ENCODE results near the gene LOXL3.
"Not testable (repeated sequence)": the region's sequence is repeated elsewhere in the genome, so short reads cannot be mapped to it uniquely, and the experiment has no call there.

Gene LOXL3

DNA sequence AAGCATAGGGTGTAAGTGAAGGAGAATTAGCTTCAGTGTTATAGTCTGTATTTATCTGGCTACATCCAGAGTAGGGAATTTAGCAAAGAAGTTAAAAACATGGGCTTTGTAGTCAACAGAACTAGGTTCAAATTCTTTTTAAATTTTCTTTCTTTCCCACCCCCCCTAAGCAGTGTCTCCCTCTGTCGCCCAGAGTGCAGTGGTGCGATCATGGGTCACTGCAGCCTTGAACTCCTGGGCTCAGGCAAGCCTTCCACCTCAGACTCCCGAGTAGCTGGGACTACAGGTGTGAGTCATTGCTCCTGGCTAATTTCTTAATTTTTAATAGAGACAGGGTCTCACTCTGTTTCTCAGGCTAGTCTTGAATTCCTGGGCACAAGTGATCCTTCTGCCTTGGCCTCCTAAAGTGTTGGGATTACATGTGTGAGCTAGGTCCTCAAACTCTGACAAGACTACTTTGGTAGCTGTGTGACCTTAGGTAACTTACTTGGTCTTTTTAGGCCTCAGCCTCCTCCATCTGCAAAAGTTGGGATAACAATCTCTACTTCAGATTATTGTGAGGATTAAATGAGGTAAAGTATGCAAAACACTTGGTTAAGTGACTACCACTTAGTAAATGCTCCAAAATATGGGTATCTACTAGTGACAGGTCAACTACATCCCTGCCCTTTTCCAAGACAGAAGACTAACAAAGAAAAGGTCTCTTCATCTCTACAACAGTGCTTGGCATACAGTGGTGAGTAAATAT is 18.6 kb upstream of the LOXL3 start:
- DNase-seq, result no peak

DNA sequence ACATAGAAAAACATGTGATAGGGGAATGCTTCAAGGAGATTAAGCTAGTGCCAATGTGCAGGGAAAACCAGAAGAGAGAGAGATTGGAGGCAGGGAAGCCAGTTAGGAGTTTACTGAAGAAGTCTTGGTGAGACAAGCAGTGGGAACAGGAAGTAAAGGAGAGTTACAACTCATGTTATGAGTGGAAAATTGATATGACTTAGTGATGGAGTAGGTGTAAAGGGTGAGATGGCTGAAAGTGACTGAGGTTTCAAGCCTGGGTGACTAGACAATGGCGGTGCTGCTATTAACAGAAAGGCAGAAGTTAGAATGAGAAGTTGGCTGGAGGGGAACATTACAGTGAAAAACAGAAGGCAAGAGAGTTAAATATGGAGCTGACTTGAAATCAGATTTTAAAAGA is 17.3 kb upstream of the LOXL3 start:
- no peak for DNase-seq

DNA sequence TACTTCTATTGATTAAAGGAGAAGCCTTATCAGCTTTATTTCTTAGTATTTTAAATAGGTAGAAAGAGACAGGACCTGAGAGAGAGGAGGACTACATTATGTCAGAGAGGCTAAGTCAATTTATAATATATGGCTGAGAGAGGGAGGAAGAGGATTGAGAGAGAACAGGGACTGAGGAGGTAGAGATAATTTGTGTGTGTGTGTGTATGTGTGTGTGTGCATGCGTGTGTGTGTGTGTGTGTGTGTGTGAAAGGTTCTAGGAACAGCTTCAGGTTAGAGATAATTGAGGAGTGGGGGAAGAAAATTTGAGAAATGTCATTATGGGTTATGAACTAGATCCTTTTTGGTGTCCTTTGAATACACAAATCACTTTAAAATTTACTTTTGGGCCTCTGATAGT is 15.9 kb upstream of the LOXL3 start:
- no peak for DNase-seq

DNA sequence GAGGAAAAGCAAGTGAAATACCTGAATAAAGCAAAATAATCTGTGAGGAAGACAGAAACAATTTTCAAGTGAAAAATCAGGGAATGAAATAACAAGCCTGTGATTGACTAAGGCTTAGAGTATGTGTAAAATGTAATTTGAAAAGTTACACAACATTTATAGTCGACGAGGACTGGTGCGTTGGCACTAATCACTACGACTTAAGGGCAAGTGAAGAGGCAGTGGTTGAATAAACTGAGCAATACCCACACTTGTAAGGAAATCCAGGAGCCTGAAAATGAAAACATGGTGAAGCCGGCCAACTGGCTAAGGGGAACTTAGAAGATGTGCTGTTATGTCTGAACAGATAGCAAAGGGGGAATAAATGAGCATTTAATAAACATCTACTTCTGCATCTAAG is 14.1 kb upstream of the LOXL3 start:
- no peak for DNase-seq

DNA sequence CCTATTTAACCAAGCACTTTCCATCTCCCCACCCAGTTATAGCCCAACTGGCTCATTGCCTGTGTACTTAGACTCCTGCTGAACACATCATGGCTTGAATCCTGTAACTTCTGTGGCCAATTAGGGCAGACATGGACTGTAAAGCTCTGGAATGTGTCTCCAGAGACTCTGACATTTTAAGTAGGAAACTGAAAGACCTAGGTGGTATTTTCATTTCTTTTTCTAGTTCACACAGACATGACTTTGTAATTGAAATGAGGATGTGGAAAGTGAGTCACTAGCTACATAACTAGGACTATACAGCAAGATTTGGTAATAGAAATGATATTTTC is 13.0 kb upstream of the LOXL3 start:
- DNase-seq, result no peak

DNA sequence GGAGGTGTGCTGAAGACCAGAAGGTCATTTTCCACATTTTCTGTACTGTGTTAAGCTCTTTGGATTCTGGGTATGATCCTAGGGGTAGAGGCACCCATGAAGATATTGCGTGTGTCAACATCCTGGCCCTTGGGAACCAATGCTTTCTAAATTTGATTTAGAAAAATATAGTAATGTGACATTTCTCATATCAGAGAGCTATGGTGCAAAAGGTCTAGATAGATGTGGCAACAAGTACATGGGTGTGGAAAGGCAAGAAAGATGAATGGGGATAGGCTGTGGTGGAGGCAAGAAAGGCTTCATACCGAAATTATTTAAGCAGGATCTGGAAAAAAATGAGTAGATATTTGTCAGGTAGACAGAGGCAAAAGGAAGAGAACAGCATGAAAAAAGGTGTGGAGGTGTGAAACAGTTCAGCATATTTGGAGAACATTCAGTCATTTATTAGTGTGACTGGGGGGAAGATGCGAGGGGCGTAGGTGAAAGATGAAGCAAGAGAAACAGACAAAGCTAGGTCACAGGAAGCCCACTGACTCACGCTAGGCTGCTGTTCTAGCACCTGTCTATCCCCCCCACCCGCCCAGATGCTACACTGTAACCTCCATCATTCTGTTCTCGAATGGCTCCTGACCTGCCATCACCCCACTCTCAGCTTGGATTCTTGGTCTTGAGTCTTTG is 12.5 kb upstream of the LOXL3 start:
- DNase-seq, result no peak

DNA sequence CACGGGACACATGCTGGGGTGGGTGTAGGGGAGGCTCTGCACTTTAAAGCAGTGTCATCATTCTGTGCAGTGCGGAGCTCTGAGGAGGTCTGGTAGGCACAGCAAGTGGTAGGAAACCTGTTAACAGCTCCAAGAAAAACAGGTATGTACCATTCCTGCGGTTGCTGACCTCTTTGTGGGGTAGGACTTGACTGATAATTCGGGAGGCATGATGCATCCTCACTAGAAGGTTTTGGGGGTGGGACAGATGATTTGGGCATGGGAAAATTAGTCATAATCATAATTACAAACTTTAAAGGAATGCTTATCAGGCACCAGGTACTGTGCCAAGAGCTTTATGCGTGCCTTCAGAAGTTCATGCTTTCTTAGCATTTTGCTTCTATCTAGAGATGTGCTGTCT is 10.5 kb upstream of the LOXL3 start:
- DNase-seq, result no peak

DNA sequence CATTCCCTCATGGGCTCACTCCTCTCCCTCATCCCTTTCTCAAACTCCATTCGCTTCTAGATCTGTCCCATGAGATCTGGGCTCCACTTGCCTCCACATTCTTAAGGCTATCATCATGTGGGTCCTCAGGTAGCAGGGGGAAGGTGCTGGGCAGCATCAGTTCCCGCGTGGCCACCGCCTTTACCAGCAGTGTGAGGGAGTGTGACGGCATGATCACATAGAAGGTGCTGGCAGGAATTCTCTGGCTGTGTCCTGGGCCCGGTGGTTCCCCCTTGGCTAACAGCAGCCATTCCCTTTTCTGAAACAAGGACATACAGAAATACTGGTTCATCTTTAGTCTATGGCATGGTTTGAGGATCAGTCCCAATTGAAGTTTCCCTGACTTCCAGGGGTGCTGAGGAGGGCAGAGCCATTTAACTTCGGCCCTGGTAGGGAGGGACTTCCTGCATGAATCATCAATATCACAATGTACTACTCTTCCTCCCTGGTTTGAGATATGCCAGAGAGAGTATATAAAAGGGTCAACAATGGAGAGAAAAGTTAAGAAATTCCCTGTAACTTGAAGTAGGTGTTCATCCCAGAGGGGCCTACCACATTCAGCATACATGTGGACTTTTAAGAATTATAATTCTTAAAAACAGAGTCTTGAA is 8.5 kb upstream of the LOXL3 start:
- DNase-seq, result no peak

DNA sequence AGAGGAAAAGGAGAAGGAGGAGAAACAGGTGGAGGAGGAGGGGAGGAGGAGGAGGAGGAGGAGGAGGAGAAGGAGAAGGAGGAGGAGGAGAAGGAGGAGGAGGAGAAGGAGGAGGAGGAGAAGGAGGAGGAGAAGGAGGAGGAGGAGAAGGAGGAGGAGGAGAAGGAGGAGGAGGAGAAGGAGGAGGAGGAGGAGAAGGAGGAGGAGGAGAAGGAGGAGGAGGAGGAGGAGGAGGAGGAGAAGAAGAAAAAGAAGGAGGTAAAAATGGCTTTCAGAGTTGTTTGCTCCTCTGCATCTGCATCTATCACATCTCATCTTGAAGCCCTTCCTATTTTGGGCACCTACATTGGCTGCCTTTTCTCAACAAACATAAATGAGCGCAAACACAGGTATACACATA is 7.3 kb upstream of the LOXL3 start:
- DNase-seq, result not testable (repeated sequence)

DNA sequence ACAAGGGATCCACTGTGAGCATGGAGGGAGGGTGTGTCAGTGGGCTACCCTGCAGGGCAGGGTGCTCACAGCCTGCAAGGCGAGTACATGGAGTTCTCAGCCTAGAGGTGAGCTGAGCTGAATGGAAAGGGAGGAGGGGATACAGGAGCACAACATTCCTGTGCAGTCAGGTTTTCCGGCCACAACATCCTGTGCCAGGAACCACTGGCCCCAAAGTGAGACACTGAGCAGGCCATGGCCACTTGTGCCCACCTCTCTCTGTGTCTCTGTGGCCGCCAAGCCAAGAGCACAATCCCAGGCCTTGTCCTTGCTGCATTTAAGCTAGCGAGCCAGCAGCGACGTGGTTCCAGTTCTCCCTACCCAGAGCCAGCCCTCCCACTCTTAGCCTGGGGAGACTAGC is 6.8 kb upstream of the LOXL3 start:
- DNase-seq, result no peak

DNA sequence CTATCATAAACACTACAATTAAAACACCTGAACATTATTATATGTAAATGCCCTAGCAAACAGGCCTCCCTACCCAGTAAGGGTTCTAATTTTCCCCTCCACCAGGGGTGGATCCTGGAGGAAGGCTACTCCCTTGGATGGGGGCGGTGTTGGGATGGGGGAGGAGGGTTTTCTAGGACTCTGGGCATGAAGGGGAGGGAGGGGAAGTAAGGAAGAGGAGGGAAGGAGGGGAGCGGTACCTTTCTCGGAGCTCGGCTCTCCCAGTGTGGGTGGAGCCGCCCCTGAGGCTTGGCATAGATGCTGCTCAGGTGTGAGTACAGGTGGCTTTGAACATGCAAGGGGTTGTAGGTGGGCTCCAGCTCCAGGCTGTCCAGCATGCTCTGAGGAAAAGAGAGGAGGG is 6.2 kb upstream of the LOXL3 start:
- no peak for DNase-seq

DNA sequence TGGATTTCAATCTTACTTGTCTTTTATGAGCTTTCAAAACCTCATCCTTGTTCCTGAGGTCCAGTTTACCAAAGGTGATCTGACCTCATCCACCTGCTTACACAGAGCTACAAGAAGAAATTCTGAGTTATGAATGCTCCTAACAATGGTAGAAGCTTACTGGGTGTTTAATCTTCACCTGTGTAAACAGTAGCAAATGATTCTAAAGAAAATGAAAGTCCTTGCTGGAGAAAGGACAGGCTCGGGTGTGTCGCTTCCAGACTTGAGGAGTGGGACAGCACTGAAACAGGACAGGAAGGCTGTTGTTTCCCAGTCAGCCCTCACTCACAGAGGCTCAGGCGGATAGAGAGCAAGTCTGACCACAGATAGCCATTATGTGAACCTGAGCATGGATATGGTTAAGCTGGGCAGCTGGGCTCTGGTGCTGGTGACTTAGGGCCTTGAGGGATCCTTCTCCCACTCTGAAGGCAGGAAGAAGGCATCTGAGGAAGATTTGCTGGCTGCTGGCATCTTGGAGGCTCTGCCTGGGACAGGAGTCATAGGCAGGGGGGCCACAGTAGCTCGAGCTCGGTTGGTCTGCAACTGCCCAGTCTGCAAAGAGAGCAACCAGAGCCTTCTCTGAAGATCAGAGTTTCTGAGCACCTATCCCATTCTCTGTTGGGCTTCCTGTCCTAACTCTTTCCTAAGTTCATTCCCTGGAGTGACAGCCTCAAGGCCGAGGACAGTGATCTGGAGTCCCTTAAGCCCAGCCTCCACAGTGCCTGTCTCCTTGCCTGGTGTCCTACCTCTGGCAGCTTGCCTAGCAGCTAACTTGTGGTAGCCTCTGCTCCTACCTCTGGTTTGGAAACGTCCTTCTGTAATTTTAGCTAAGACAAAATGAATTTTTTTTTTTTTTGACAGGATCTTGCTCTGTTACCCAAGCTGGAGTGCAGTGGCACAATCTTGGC is 4.8 kb upstream of the LOXL3 start:
- no peak for DNase-seq

DNA sequence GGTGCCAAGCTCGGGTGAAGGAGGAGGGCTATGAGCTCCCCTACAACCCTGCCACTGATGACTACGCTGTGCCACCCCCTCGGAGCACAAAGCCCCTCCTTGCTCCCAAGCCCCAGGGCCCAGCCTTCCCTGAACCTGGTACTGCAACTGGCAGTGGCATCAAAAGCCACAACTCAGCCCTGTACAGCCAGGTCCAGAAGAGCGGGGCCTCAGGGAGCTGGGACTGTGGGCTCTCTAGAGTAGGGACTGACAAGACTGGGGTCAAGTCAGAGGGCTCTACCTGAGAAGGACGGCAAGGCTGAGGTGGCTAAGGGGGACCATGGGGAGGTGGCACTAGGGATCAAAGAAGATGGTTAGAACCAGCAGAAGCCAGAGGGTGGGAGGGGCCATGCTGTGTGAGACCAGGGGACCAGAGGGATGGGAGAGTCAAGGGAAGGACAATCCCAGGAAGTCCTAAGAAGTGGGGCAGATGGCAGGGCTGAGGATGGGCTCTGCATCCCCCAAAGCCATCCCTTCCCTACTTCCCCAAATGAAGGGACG is 3.2 kb upstream of the LOXL3 start:
- no peak for DNase-seq

DNA sequence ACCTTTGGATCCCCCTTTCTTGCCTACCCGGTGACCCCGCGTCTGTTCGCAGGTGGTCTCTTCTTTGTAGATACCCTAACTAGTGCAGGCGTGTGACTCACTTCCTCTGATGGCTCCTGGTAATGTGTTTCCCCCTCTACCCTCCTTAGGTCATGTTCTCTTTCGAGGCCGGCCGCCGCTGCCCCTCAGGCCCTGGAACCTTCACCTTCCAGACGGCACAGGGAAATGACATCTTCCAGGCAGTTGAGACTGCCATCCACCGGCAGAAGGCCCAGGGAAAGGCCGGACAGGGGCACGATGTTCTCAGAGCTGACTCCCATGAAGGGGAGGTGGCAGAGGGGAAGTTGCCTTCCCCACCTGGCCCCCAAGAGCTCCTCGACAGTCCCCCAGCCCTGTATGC is 2.4 kb upstream of the LOXL3 start:
- no peak for DNase-seq

DNA sequence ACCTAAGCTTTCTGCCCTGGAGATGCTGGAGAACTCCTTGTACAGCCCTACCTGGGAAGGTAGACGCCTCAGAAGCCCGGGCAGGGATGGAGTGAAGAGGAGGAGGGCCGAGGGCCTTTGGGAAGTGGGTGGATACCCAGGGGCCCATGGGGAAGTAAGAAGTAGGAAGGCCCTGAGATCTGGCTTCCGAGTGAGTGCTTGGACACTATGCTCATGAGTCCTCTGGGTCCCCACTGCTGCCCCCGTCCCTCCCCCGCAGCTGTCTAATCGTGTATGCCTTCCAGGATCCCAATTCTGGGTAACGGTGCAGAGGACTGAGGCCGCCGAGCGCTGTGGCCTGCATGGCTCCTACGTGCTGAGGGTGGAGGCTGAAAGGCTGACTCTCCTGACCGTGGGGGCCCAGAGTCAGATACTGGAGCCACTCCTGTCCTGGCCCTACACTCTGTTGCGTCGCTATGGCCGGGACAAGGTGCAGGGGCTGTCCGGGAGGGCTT is 1.9 kb upstream of the LOXL3 start:
- no peak for DNase-seq

DNA sequence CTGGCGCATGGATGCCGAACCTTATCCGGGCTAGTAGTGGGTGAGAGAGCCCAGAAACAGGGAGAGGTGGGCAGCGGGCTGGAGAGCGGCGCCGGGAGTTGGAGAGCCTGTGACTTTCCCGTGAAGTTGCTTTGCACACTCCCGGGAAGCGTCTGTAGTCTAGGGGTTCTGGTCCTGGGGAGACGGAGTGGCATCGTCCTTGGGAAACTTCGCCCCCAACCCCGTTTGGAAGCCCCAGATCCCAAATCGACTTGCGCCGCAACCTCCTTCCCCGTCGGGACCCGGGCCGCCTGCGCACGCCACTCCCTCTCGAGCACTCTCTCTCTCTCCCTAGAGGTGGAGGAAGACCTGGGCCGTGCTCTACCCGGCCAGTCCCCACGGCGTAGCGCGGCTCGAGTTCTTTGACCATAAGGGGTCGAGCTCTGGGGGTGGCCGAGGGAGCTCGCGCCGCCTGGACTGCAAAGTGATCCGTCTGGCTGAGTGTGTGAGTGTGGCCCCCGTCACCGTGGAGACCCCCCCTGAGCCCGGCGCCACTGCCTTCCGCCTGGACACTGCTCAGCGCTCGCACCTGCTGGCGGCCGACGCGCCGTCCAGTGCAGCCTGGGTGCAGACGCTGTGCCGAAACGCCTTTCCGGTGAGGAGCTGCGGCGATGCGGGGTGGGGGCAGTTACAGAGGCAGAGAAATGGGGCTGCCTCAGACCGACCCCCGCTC is 1.2 kb upstream of the LOXL3 start:
- no peak for DNase-seq

DNA sequence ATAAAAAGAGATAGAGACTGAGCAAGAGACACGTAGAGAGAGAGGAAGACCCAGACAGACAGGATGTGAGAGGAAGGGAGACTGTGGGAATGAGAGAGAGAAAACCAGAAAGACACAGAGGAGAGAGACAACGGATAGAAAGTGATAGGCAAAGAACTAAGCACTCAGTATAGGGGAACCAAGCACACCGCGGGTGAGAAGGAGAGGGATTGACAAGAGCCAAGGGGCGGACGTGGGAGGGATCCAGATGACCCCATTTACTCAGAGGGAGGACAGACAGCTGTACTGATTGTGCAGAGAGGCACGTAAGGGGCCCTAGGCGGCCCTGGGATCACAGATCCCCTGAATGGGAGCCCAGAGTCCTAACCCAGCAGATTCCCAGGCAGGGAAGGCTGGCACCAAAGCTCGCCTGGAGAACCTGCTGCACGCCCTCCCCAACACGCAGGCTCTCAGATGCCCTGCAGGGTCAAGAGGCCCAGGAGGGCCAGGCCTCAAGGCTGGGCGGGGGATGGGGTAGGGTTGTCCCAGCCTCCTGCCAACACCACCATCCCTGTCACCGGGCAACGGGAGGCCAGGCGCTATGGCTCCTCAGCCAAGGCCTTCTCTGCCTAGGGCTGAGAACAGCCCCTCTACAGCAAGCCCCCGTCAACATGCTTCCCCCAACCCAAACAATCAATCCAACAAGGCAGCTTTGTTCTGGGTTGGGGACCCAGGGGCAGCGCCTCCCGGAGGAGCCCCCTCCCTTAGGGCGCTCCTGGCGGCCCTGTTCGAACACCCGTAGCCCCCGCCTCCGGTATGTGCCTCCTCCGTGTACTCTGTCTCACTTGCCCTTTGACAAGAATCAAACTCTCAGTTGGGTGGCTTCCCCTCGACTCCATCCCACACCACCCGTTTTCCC is 579 bp downstream of the LOXL3 start:
- DNase-seq, result no peak

DNA sequence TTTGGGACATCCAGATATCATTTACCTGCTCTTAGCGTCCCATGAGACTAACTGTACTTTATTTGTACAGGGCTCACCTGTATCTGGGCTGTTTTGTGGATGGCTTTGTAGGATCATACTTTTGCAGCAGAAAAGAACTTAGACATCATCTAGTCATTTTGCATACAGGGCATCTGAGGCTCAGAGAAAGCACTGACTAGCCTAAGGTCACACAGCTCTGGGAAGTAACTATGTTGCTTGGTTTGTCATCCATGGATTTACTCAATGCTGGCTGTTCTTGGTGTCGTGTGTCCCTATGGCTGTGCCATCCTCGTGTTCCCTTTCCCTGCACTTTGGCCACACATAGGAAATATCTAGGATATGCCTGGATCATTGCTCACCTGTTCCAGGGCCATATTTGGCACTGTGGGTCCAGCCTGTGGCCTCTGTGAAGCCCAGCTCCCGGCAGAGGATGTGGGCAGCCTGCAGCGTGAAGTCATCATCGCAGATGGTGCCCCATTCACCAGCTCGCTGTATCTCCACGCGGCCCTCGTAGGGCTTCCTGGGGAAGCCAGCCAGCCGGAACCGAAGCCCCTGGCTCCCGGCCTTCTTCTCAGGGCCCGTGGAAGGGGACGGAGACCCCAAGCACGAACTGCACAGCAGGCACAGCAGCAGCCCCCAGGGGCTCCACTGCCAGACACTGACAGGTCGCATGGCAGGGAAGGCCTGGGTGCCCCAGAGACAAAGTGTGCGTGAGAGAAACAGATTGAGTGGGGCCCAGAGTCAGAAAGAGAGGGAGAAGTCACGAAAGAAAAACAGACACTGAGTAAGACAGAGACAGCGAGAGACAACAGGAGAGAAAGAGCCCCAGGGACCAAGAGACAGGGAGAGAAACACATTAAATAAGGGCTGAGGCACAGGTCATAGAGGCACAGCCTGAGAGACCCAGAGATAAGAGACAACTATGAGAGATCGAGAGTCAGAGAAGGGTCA is 1.5 kb downstream of the LOXL3 start:
- DNase-seq, result peak; percentile 44

DNA sequence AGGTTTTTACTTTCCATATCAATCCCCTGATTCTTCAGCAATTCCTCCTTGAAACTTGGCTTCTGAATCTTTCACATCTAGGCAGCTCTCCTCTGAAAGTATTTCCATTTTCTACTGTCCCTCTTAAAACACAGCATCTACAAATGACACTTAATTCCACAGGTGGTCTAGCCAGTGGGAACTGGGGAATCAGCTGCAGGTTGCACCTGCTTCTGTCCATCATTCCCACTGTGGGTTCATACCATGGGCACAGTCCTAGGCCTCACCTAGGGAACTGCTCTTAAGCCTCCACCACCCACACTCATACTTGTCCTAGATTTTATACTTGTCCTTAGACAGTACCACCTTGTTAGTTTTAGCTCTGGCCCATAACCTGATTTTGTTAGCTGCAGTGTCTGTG is 2.2 kb downstream of the LOXL3 start:
- no peak for DNase-seq

DNA sequence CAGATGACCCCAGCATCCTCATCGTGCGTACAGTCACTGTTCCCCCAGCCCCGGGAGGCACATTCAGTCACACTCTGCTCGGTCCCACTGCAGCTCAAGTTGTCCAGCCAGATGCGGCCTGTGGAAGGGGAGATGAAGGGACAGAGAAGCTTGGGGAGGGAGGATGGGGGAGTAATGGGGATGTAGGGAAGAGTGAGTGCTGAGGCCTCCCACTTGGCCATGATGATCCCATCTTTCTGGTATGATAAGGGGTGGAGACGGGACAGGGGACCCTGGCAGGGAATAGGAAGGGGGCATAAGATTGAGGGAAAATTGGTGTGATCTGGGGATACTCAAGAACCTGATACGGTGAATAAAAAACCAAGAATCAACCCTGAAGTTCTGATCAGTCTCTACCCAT is 3.5 kb downstream of the LOXL3 start:
- DNase-seq, result no peak

Data from GDM1 (cell line).